ENCODE results near the gene FBXW10.
"Not testable (repeated sequence)": the region's sequence is repeated elsewhere in the genome, so short reads cannot be mapped to it uniquely, and the experiment has no call there.

GRCh38 chr17:18743699-18744421, at the start of gene FBXW10:
- TF ChIP-seq FOS (IDR thresholded peaks at IDR 0.05; ENCODE audit: borderline replicate concordance, insufficient read depth, low read length); CTCF (IDR thresholded peaks at IDR 0.05; ENCODE audit: extremely low read depth in 1 of 2, insufficient read depth in 1 of 2, low read depth in 1 of 2, low read length in 2 of 2); POLR2AphosphoS5 (IDR thresholded peaks at IDR 0.05; ENCODE audit: insufficient read depth, low read depth, low read length); POLR2A (IDR thresholded peaks at IDR 0.05; ENCODE audit: low read depth, low read length); EZH2 (IDR thresholded peaks at IDR 0.05; ENCODE audit: borderline replicate concordance, low read depth, low read length, severe bottlenecking); MAX (IDR thresholded peaks at IDR 0.05; ENCODE audit: insufficient read depth, insufficient read length); MYC (IDR thresholded peaks at IDR 0.05; ENCODE audit: low read depth, low read length); GATA2 (IDR thresholded peaks at IDR 0.05; ENCODE audit: insufficient read depth, insufficient read length, low read depth, low read length); JUN (IDR thresholded peaks at IDR 0.05; ENCODE audit: borderline replicate concordance, insufficient read depth, insufficient read length, low read depth): not testable (repeated sequence)
